CD4-positive, CD25-positive, alpha-beta regulatory T cell (primary cell): ENCODE results near the gene PPOX. TPM values are rescaled to one million over a fixed set of nuclear protein-coding genes. Genes with fewer than 3 reads are reported as not detected.

Source experiments
- polyA plus RNA-seq, 4 donors: library from polyadenylated mRNA; unstranded; fragments of 300-500 nt; fragmentation: Illumina TruSeq; gene quantifications; one replicate each; pipeline ENCODE4 v1.2.3, GENCODE V29; 2021
- total RNA-seq: library from RNA; stranded (reverse); gene quantifications from one replicate; pipeline ENCODE4 v1.2.3, GENCODE V29; 2022

PPOX gene
- total and polyA plus RNA-seq, 5 donors from 2014 or later: 18.0 to 45.3 (median 24.4) TPM

Other genes with a start within 250 kb of the PPOX start
- gene ITLN2, start 211.6 kb upstream of the PPOX start, total RNA-seq: not detected
- not detected for gene ITLN2, start 211.6 kb upstream of the PPOX start, polyA plus RNA-seq
- 18.4 TPM for gene F11R, start 145.3 kb upstream of the PPOX start, total RNA-seq
- 10 to 100 TPM in 1 of 4 donors, 1 to 10 TPM in 3; 6.3 to 11.2 (median 7.9) TPM for gene F11R, start 145.3 kb upstream of the PPOX start, polyA plus RNA-seq
- gene TSTD1, start 127.5 kb upstream of the PPOX start, total RNA-seq: 61.3 TPM
- 100 to 1,000 TPM; 340 to 451 (median 422) TPM for gene TSTD1, start 127.5 kb upstream of the PPOX start, polyA plus RNA-seq
- 102 TPM for gene USF1, start 120.4 kb upstream of the PPOX start, total RNA-seq
- gene USF1, start 120.4 kb upstream of the PPOX start, polyA plus RNA-seq: 1 to 10 TPM; 4.2 to 8.1 (median 6.1) TPM
- gene ARHGAP30, start 96.5 kb upstream of the PPOX start, total RNA-seq: 204 TPM
- gene ARHGAP30, start 96.5 kb upstream of the PPOX start, polyA plus RNA-seq: 100 to 1,000 TPM; 144 to 159 (median 151) TPM
- not detected for gene NECTIN4, start 76.9 kb upstream of the PPOX start, total RNA-seq
- under 1 TPM in 1 of 4 donors, not detected in 3; 0.05 TPM for gene NECTIN4, start 76.9 kb upstream of the PPOX start, polyA plus RNA-seq
- gene KLHDC9, start 68.1 kb upstream of the PPOX start, total RNA-seq: not detected
- gene KLHDC9, start 68.1 kb upstream of the PPOX start, polyA plus RNA-seq: under 1 TPM in 2 of 4 donors, not detected in 2; 0.28 to 0.46 TPM
- 48.0 TPM for gene PFDN2, start 48.4 kb upstream of the PPOX start, total RNA-seq
- 100 to 1,000 TPM in 2 of 4 donors, 10 to 100 TPM in 2; 90.9 to 109 (median 98.6) TPM for gene PFDN2, start 48.4 kb upstream of the PPOX start, polyA plus RNA-seq
- 28.2 TPM for gene NIT1, start 48.3 kb upstream of the PPOX start, total RNA-seq
- gene NIT1, start 48.3 kb upstream of the PPOX start, polyA plus RNA-seq: 10 to 100 TPM; 21.1 to 24.5 (median 22.2) TPM
- 40.9 TPM for gene DEDD, start 33.8 kb upstream of the PPOX start, total RNA-seq
- 10 to 100 TPM; 39.5 to 46.4 (median 41.8) TPM for gene DEDD, start 33.8 kb upstream of the PPOX start, polyA plus RNA-seq
- gene UFC1, start 12.4 kb upstream of the PPOX start, total RNA-seq: 115 TPM
- gene UFC1, start 12.4 kb upstream of the PPOX start, polyA plus RNA-seq: 100 to 1,000 TPM; 147 to 188 (median 171) TPM
- 36.9 TPM for gene USP21, start 6.9 kb upstream of the PPOX start, total RNA-seq
- 10 to 100 TPM; 18.8 to 27.0 (median 22.1) TPM for gene USP21, start 6.9 kb upstream of the PPOX start, polyA plus RNA-seq
- gene B4GALT3, start 11.1 kb downstream of the PPOX start, total RNA-seq: 68.1 TPM
- 100 to 1,000 TPM in 1 of 4 donors, 10 to 100 TPM in 3; 75.6 to 104 (median 84.9) TPM for gene B4GALT3, start 11.1 kb downstream of the PPOX start, polyA plus RNA-seq
- 5.3 TPM for gene ADAMTS4, start 32.6 kb downstream of the PPOX start, total RNA-seq
- 1 to 10 TPM in 1 of 4 donors, under 1 TPM in 2, not detected in 1; 0.36 to 1.4 (median 0.37) TPM for gene ADAMTS4, start 32.6 kb downstream of the PPOX start, polyA plus RNA-seq
- gene NDUFS2, start 35.9 kb downstream of the PPOX start, total RNA-seq: 67.5 TPM
- 100 to 1,000 TPM; 107 to 128 (median 117) TPM for gene NDUFS2, start 35.9 kb downstream of the PPOX start, polyA plus RNA-seq
- gene FCER1G, start 48.9 kb downstream of the PPOX start, total RNA-seq: 2.9 TPM
- 100 to 1,000 TPM in 2 of 4 donors, 10 to 100 TPM in 2; 48.4 to 121 (median 101) TPM for gene FCER1G, start 48.9 kb downstream of the PPOX start, polyA plus RNA-seq
- not detected for gene APOA2, start 57.2 kb downstream of the PPOX start, total RNA-seq
- not detected for gene APOA2, start 57.2 kb downstream of the PPOX start, polyA plus RNA-seq
- 8.6 TPM for gene TOMM40L, start 59.6 kb downstream of the PPOX start, total RNA-seq
- 1 to 10 TPM; 5.3 to 7.1 (median 6.0) TPM for gene TOMM40L, start 59.6 kb downstream of the PPOX start, polyA plus RNA-seq
- gene NR1I3, start 71.8 kb downstream of the PPOX start, total RNA-seq: not detected
- gene NR1I3, start 71.8 kb downstream of the PPOX start, polyA plus RNA-seq: under 1 TPM in 1 of 4 donors, not detected in 3; 0.21 TPM
- not detected for gene PCP4L1, start 92.3 kb downstream of the PPOX start, total RNA-seq
- under 1 TPM in 1 of 4 donors, not detected in 3; 0.38 TPM for gene PCP4L1, start 92.3 kb downstream of the PPOX start, polyA plus RNA-seq
- 2.3 TPM for gene MPZ, start 143.5 kb downstream of the PPOX start, total RNA-seq
- not detected for gene MPZ, start 143.5 kb downstream of the PPOX start, polyA plus RNA-seq
- 80.9 TPM for gene SDHC, start 148.0 kb downstream of the PPOX start, total RNA-seq
- gene SDHC, start 148.0 kb downstream of the PPOX start, polyA plus RNA-seq: 100 to 1,000 TPM; 198 to 294 (median 247) TPM
- gene CFAP126, start 201.4 kb downstream of the PPOX start, total RNA-seq: not detected
- not detected for gene CFAP126, start 201.4 kb downstream of the PPOX start, polyA plus RNA-seq